Measurements from ENCODE around the gene ELOVL7. TPM values are rescaled to one million over a fixed set of nuclear protein-coding genes. Genes with fewer than 3 reads are reported as not detected.

Gene ELOVL7
- total RNA-seq, 2 experiments from 2014 or later = not detected

- Histone ChIP-seq H3K27me3 (ENCODE audit: control insufficient read depth in 1 of 2, insufficient read depth in 2 of 2, low read length in 2 of 2) (peaks cover 2 to 3% of the 10 kb centered on the region in 2 experiments), H3K36me3 (ENCODE audit: insufficient read depth, low read length) (no peaks in the 10 kb centered on the region), H3K9me3 (ENCODE audit: control insufficient read depth in 1 of 2, insufficient read depth in 1 of 2, low read length in 2 of 2) (peaks cover 0 to 3% of the 10 kb centered on the region in 2 experiments), H3K4me1 (ENCODE audit: insufficient read depth, low read length) (no peaks in the 10 kb centered on the region), H3K4me3 (ENCODE audit: low read length) (no peak overlapping the region), H3K27ac (ENCODE audit: low read depth in 1 of 2, low read length in 2 of 2) (no peak overlapping the region)
- no peak for DNase-seq
- Mint-ChIP-seq H3K4me1 (ENCODE audit: low read depth) (no peaks in the 10 kb centered on the region), H3K9me3 (no peaks in the 10 kb centered on the region), H3K27ac (no peak overlapping the region), H3K4me3 (no peak overlapping the region), H3K27me3 (peaks cover 24% of the 10 kb centered on the region), H3K36me3 (ENCODE audit: low read depth) (no peaks in the 10 kb centered on the region)
- ChIA-PET POLR2A (no interaction called here), CTCF (no interaction called here)
- TF ChIP-seq CTCF (IDR thresholded peaks at IDR 0.05) = no peak
- intact Hi-C loops (cut with DNase I, micrococcal nuclease) = no loop called here
- no peak for ATAC-seq (ENCODE audit: poor library complexity)
Measured at GRCh38 chr5:60792438-60792837, 51.6 kb downstream of the ELOVL7 start.

- POLR2A ChIA-PET = no interaction called here
- Mint-ChIP-seq H3K27ac (no peak overlapping the region), H3K4me3 (no peak overlapping the region), H3K27me3 (peaks cover 25% of the 10 kb centered on the region), H3K9me3 (no peaks in the 10 kb centered on the region), H3K36me3 (ENCODE audit: low read depth) (no peaks in the 10 kb centered on the region), H3K4me1 (ENCODE audit: low read depth) (no peaks in the 10 kb centered on the region)
- Histone ChIP-seq H3K4me1 (ENCODE audit: insufficient read depth, low read length) (no peaks in the 10 kb centered on the region), H3K27ac (ENCODE audit: low read depth in 1 of 2, low read length in 2 of 2) (no peak overlapping the region), H3K4me3 (ENCODE audit: low read length) (no peak overlapping the region), H3K27me3 (ENCODE audit: control insufficient read depth in 1 of 2, insufficient read depth in 2 of 2, low read length in 2 of 2) (peaks cover 0 to 3% of the 10 kb centered on the region in 2 experiments), H3K9me3 (ENCODE audit: control insufficient read depth in 1 of 2, insufficient read depth in 1 of 2, low read length in 2 of 2) (peaks cover 0 to 3% of the 10 kb centered on the region in 2 experiments), H3K36me3 (ENCODE audit: insufficient read depth, low read length) (no peaks in the 10 kb centered on the region)
- intact Hi-C loops (cut with DNase I, micrococcal nuclease) = no loop called here
- no peak for DNase-seq
- ATAC-seq (ENCODE audit: poor library complexity) = no peak
- CTCF ChIA-PET = no interaction called here
- TF ChIP-seq CTCF (IDR thresholded peaks at IDR 0.05) = no peak
Measured at GRCh38 chr5:60789551-60789950, 54.5 kb downstream of the ELOVL7 start.

- DNase-seq (no peak), ATAC-seq (ENCODE audit: poor library complexity) (no peak)
- CTCF ChIA-PET = no interaction called here
Measured at GRCh38 chr5:60788863-60789513, 55.1 kb downstream of the ELOVL7 start.

More at GRCh38 chr5:60788863-60789513, 55.1 kb downstream of the ELOVL7 start:
- Histone ChIP-seq H3K4me1 (ENCODE audit: insufficient read depth, low read length) (no peaks in the 10 kb centered on the region), H3K4me3 (ENCODE audit: low read length) (no peak overlapping the region), H3K27ac (ENCODE audit: low read depth in 1 of 2, low read length in 2 of 2) (no peak overlapping the region), H3K27me3 (ENCODE audit: control insufficient read depth in 1 of 2, insufficient read depth in 2 of 2, low read length in 2 of 2) (peaks cover 0 to under 1% of the 10 kb centered on the region in 2 experiments), H3K36me3 (ENCODE audit: insufficient read depth, low read length) (no peaks in the 10 kb centered on the region), H3K9me3 (ENCODE audit: control insufficient read depth in 1 of 2, insufficient read depth in 1 of 2, low read length in 2 of 2) (peaks cover 0 to 3% of the 10 kb centered on the region in 2 experiments)
- Mint-ChIP-seq H3K36me3 (ENCODE audit: low read depth) (no peaks in the 10 kb centered on the region), H3K27ac (no peak overlapping the region), H3K27me3 (peaks cover 25% of the 10 kb centered on the region), H3K4me1 (ENCODE audit: low read depth) (no peaks in the 10 kb centered on the region), H3K4me3 (no peak overlapping the region), H3K9me3 (no peaks in the 10 kb centered on the region)
- TF ChIP-seq CTCF (IDR thresholded peaks at IDR 0.05) = no peak
- intact Hi-C loops (cut with DNase I, micrococcal nuclease) = no loop called here
- POLR2A ChIA-PET = no interaction called here
